GM21717 (cell line): ENCODE data around the gene IGSF9.

Experiments used
- ATAC-seq: cut with Tn5 transposase; IDR thresholded peaks from one replicate; pipeline ENCODE4 v1.9.1; 2021; ENCODE audit warnings: mild to moderate bottlenecking, moderate library complexity; ENCODE audit not compliant: unreplicated experiment

The IGSF9 gene

DNA sequence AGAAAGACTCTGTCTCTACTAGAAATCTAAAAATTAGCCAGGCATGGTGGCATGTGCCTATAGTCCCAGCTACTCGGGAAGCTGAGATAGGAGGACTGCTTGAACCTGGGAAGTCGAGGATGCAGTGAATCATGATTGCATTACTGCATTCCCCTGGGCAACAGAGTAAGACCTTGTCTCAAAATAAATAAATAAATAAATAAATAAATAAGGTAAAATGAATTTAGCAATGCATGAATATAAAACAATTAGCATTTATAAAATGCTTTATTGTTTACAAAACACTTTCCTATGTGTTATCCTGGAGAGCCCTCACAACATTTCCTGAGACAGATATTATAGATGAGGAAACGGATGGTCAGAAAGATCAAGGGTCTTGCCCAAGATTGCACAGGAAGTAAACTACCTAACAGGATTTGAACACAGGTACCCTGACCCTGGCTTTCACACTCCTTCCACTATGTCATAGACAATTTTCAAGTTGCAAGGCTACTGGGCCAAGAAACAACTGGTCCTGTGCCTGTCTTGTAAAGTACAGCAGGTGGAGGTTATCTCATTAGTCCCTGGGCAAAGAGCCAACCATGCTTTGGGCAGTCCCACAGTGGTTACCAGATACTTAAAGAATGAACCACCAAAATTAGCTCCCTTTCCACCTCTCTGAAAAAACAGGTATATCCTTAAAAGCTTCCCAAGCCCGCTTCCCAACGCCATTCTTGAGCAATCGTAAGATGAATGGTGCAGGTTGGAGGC lies 67.5 kb downstream of the IGSF9 start:
- ATAC-seq = no peak
